ENCODE data around the gene CCDC60.

- no peak for TF ChIP-seq CTCF (IDR thresholded peaks at IDR 0.05; ENCODE audit: insufficient read depth, low read length)
- TF ChIP-seq POLR2AphosphoS5 (IDR thresholded peaks at IDR 0.05; ENCODE audit: low read depth): no peak
Measured at GRCh38 chr12:119311878-119312277, 22.7 kb upstream of the CCDC60 start.
